Endothelial cell of umbilical vein (primary cell): ENCODE measurements around the gene EVC. TPM values are rescaled to one million over a fixed set of nuclear protein-coding genes. Genes with fewer than 3 reads are reported as not detected.

Source experiments
- BruUV-seq: library from RNA; stranded (reverse); fragments of 400-500 nt; replicated peaks from 2 replicates; lab custom pipeline; 2021; lab: Mats Ljungman, UMichigan
- CTCF ChIA-PET: fragments of 300-600, 350-600 bp; sonication (Branson Sonifier 250); formaldehyde crosslinking; loops from one replicate; lab custom pipeline; 2021; ENCODE audit warnings: antibody characterized with exemption, inconsistent platforms; lab: Charles Lee
- POLR2A ChIA-PET: fragments of 300-600, 350-600 bp; sonication (Branson Sonifier 250); formaldehyde crosslinking; loops from one replicate; lab custom pipeline; 2021; ENCODE audit warnings: antibody characterized with exemption, inconsistent platforms; lab: Charles Lee
- DNase-seq: peaks from one replicate; pipeline ENCODE4 v3.0.0-alpha.2; 2011; ENCODE audit warnings: low read depth, low spot score
- FAIRE-seq: peaks from 2 replicates; lab custom pipeline; 2011; peaks lifted over from hg19 to GRCh38; lab: Jason Lieb, UNC
- H2AFZ ChIP-seq: 2 replicates; pipeline ENCODE4 v1.6.0; 2012; ENCODE audit warnings: low read depth, low read length, control low read depth, inconsistent platforms
- H3K27ac ChIP-seq: 2 replicates; pipeline ENCODE4 v1.5.1; 2011; ENCODE audit warnings: low read depth, mild to moderate bottlenecking, control low read depth, low read length, moderate library complexity; ENCODE audit not compliant: insufficient read depth
- H3K27me3 ChIP-seq, 2 experiments: 2 replicates each; pipeline versions ENCODE4 v1.6.0 to v1.6.1; 2011; ENCODE audit warnings: low read length in 2 of 2, mixed read lengths in 1 of 2; ENCODE audit not compliant: control insufficient read depth in 2 of 2, insufficient read depth in 2 of 2
- H3K36me3 ChIP-seq, 2 experiments: 2 replicates in 1 of 2; 3 replicates in 1 of 2; pipeline ENCODE4 v1.5.1; 2011; ENCODE audit warnings: low read length in 2 of 2, mild to moderate bottlenecking in 1 of 2, moderate library complexity in 1 of 2; ENCODE audit not compliant: control insufficient read depth in 2 of 2, insufficient read depth in 2 of 2; ENCODE audit errors: extremely low read depth in 1 of 2
- H3K4me1 ChIP-seq: 3 replicates; pipeline ENCODE4 v1.5.1; 2011; ENCODE audit warnings: mild to moderate bottlenecking, low read length; ENCODE audit not compliant: control insufficient read depth, insufficient read depth; ENCODE audit errors: extremely low read depth
- H3K4me2 ChIP-seq: 2 replicates; pipeline ENCODE4 v1.6.1; 2011; ENCODE audit warnings: low read length, control low read depth, mixed read lengths; ENCODE audit not compliant: insufficient read depth
- H3K4me3 ChIP-seq, 3 experiments: fragments of 200-600 bp in 1 of 3; sonication (generic), shearing (Covaris generic) in 1 of 3; replicated peaks in 1 of 3; 2 replicates each; pipeline ENCODE4 v1.5.1; 2011 to 2016; ENCODE audit warnings: control low read depth in 3 of 3, low read length in 3 of 3, mild to moderate bottlenecking in 2 of 3, inconsistent platforms in 1 of 3, low read depth in 1 of 3, moderate library complexity in 1 of 3; ENCODE audit not compliant: insufficient read depth in 1 of 3
- H3K79me2 ChIP-seq: 2 replicates; pipeline ENCODE4 v1.6.0; 2012; ENCODE audit warnings: low read length, inconsistent platforms; ENCODE audit not compliant: control insufficient read depth, insufficient read depth
- H3K9ac ChIP-seq: replicated peaks from 2 replicates; pipeline ENCODE3; 2011; ENCODE audit warnings: low read length, control low read depth; ENCODE audit not compliant: insufficient read depth; ENCODE audit errors: extremely low read depth
- H3K9me1 ChIP-seq: replicated peaks from 3 replicates; pipeline ENCODE4 v1.6.0; 2011; ENCODE audit warnings: mild to moderate bottlenecking, low read length; ENCODE audit not compliant: control insufficient read depth, insufficient read depth; ENCODE audit errors: extremely low read depth
- H3K9me3 ChIP-seq: replicated peaks from 2 replicates; pipeline ENCODE4 v1.5.1; 2012; ENCODE audit warnings: low read length, inconsistent platforms; ENCODE audit not compliant: control insufficient read depth, insufficient read depth
- H4K20me1 ChIP-seq: replicated peaks from 2 replicates; pipeline ENCODE3; 2011; ENCODE audit warnings: mild to moderate bottlenecking, low read length; ENCODE audit not compliant: control insufficient read depth, insufficient read depth; ENCODE audit errors: extremely low read depth
- GATA2 ChIP-seq: IDR thresholded peaks from 2 replicates; pipeline ENCODE4 v1.7.0; 2011; ENCODE audit warnings: low read depth, mild to moderate bottlenecking, moderate library complexity, mixed read lengths, low read length; ENCODE audit not compliant: insufficient read length, insufficient read depth
- MYC ChIP-seq: IDR thresholded peaks from one replicate; pipeline ENCODE4 v1.6.1; 2011; ENCODE audit warnings: mild to moderate bottlenecking, low read depth, low read length
- POLR2A ChIP-seq: IDR thresholded peaks from 2 replicates; pipeline ENCODE4 v1.6.1; 2012; ENCODE audit warnings: low read depth, mild to moderate bottlenecking, control low read depth, low read length
- dilution Hi-C: fragments of 300-500 bp; cut with MboI; formaldehyde crosslinking; loops from one replicate; pipeline ENCODE4 v1.15.0; 2019; ENCODE audit warnings: low sequenced_read_pairs; ENCODE audit not compliant: extremely low pct_ligation_motif_present
- intact Hi-C: fragments of 100-400 bp; cut with micrococcal nuclease; formaldehyde crosslinking; loops from one replicate; pipeline ENCODE4 v1.10.0; 2022
- polyA plus RNA-seq, 4 experiments: library from polyadenylated mRNA; depleted of rRNA in 3 of 4; stranded (reverse) in 3 of 4; unstranded in 1 of 4; fragments of >200 nt; gene quantifications; 2 replicates each; pipeline versions ENCODE4 v1.2.1 to v1.2.3, GENCODE V29; 2011 to 2012; ENCODE audit warnings: missing spikeins in 1 of 4
- total RNA-seq: library from RNA; stranded (reverse); gene quantifications from 2 replicates; pipeline ENCODE4 v1.2.3, GENCODE V29; 2021

Gene EVC
- total and polyA plus RNA-seq, 2 donors (not counting 3 experiments of a cell fraction or from before 2014, with no cell fraction given) = 6.3 to 31.6 TPM

DNA sequence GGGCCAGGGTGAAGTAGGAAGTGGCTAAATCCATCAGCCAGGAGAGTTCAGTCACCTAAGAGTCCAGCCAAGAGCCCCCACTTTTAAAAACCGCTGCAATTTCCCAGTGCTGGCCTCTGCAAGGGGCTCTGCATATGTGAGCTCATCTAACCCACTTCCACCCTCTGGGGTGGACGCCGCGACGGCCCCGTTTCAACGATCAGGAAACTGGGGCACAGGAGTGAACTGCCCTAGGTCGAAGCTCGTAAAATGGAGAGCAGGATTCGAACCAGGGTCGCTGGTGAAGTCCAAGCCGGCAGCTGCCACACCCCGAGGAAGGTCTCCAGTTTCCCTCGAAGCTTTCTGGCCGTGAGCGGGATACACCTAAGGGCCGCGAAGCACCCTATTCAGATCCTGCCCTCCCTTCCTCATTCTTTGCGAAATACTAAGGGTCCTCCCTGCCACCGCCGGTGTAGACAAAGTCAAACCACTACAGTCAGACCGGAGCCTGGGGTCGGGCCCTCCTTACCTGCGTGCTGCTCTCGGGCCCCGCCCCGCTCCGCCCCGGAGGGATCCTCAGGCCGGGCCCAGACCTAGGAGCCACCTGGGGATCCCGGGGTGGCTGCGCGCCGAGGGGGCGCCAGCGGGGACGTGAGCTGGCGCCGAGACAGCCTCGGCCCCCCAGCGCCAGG, 3.1 kb upstream of the EVC start:
- dilution Hi-C loops (no loop called here), intact Hi-C loops (loop anchor here (2.0 kb wide), 1 partner anchor 659 kb away; no protein-coding TSS in a partner anchor)
- H3K36me3 ChIP-seq = peaks cover 0 to 3% of the 10 kb centered on the region in 2 experiments
- peak overlapping the region; percentile 57 to 68 (median 57) for H3K4me3 ChIP-seq
- no peaks in the 10 kb centered on the region for H4K20me1 ChIP-seq
- peak overlapping the region; percentile 68 for H3K9ac ChIP-seq
- H3K9me1 ChIP-seq = no peaks in the 10 kb centered on the region
- TF ChIP-seq MYC = no peak
- H3K27me3 ChIP-seq = no peaks in the 10 kb centered on the region
- peak; percentile 65 for FAIRE-seq
- BruUV-seq = TSS peak; percentile 17
- ChIA-PET POLR2A (no interaction called here), CTCF (interaction anchor here (0.9 to 1.6 kb wide), 4 partner anchors 29 to 82 kb away, joined by 3 to 6 read pairs (median 4); no protein-coding TSS in a partner anchor)
- H3K27ac ChIP-seq = peak overlapping the region; percentile 15
- H3K4me2 ChIP-seq = peak overlapping the region; percentile 83
- peaks cover 24% of the 10 kb centered on the region for H3K4me1 ChIP-seq
- H3K79me2 ChIP-seq = peaks cover 17% of the 10 kb centered on the region
- peak overlapping the region; percentile 91 for H2AFZ ChIP-seq
- DNase-seq = peak; percentile 30
- H3K9me3 ChIP-seq = no peaks in the 10 kb centered on the region

DNA sequence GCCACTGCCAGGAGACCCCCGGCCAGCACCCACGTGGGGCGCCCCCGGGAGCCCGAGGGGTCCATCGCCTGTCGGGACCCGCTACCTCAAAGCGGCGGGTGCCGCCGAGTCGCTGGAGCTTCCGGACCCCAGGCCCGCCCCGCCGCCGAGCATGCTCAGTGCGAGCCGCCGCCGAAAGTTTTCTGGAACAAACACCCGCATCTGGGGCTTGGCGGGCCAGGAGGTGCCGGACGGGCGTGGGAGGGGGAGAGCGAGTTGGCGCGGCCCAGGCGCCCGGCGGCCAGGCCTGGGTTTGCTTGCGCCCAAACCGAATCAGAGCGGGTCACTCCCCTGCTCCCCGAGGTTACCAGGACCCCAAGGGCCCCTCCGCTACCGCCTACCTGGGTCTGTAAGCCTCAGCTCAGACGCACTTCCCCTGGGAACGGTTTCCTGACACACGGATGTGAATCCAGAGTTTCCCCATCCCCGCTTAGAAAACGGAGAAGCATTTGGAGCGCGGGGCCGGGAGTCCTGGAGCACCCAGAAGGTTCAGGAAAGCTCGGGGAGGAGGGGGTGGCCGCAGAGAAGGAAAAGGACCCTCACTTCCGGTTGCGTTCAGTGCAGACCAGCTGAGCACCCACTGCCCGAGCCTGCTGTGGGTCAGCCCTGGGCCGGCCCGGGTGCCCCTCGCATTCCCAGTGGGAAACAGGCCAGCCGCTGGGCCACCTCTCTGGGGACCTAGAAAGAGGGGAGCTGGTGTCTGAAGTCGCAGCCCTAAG, 2.4 kb upstream of the EVC start, which contains the start of gene EVC2:
EVC2 (minus strand) TSS at position 111 of the 758 bp plus-strand sequence; CDS start at position 65, 46 bp downstream.
- H3K36me3 ChIP-seq = peaks cover 0 to 3% of the 10 kb centered on the region in 2 experiments
- dilution Hi-C loops = no loop called here

More for the DNA sequence above, 2.4 kb upstream of the EVC start, which contains the start of gene EVC2:
- ChIA-PET CTCF (interaction anchor here (0.9 to 2.8 kb wide), 6 partner anchors 29 to 81 kb away, joined by 3 to 9 read pairs (median 4); no protein-coding TSS in a partner anchor), POLR2A (no interaction called here)
- no peaks in the 10 kb centered on the region for H3K27me3 ChIP-seq
- H3K79me2 ChIP-seq = peaks cover 18% of the 10 kb centered on the region
- DNase-seq (peak; percentile 47), FAIRE-seq (peak; percentile 82)
- intact Hi-C loops = no loop called here
- peak within 1 kb of the TSS; percentile 83 for H3K4me2 ChIP-seq
- H3K9me1 ChIP-seq = no peaks in the 10 kb centered on the region
- no TSS peak for BruUV-seq
- peak within 1 kb of the TSS; percentile 91 for H2AFZ ChIP-seq
- TF ChIP-seq POLR2A (peak; percentile 62), GATA2 (no peak)
- H3K9ac ChIP-seq = peak within 1 kb of the TSS; percentile 68
- no peaks in the 10 kb centered on the region for H3K9me3 ChIP-seq
- H3K27ac ChIP-seq = peak within 1 kb of the TSS; percentile 15
- peak within 1 kb of the TSS; percentile 57 to 68 (median 57) for H3K4me3 ChIP-seq
- no peaks in the 10 kb centered on the region for H4K20me1 ChIP-seq
- H3K4me1 ChIP-seq = peaks cover 24% of the 10 kb centered on the region
